Tibial nerve (tissue), 4 donors: Measurements from ENCODE around the gene KLHL17. TPM values are rescaled to one million over a fixed set of nuclear protein-coding genes. Genes with fewer than 3 reads are reported as not detected.
A peak's percentile ranks its signal among the peaks of the same experiment; 100 is the strongest.

Experiments used
- DNase-seq, 2 donors: peaks; one replicate each; pipeline ENCODE4 v3.0.0-alpha.2; 2019; ENCODE audit warnings: low spot score in 2 of 2
- H3K27ac ChIP-seq, 4 donors: fragments of 200-600 bp; sonication (generic) in 3 of 4; one replicate each; pipeline ENCODE4 v1.5.1; 2017 to 2019; ENCODE audit warnings: mild to moderate bottlenecking in 1 of 4
- H3K27me3 ChIP-seq, 2 donors: fragments of 200-600 bp; sonication (generic) in 1 of 2; one replicate each; pipeline versions ENCODE4 v1.5.1 to v1.6.0; 2017 to 2019
- H3K36me3 ChIP-seq, 3 donors: fragments of 200-600 bp; sonication (generic); one replicate each; pipeline ENCODE4 v1.5.1; 2018 to 2019
- H3K4me1 ChIP-seq, 4 donors: fragments of 200-600 bp; sonication (generic) in 3 of 4; one replicate each; pipeline ENCODE4 v1.5.1; 2017 to 2019
- H3K4me3 ChIP-seq, 4 donors: fragments of 200-600 bp; sonication (generic) in 3 of 4; one replicate each; pipeline ENCODE4 v1.5.1; 2017 to 2019; ENCODE audit warnings: mild to moderate bottlenecking in 1 of 4, moderate library complexity in 1 of 4
- H3K9me3 ChIP-seq, 4 donors: fragments of 200-600 bp; sonication (generic) in 3 of 4; one replicate each; pipeline ENCODE4 v1.5.1; 2017 to 2019
- CTCF ChIP-seq, 5 experiments: fragments of 200-600 bp in 3 of 5; fragments of 450-650 bp in 2 of 5; sonication (generic) in 3 of 5; IDR thresholded peaks; one replicate each; pipeline ENCODE4 v1.5.1; 2016 to 2019; ENCODE audit warnings: antibody characterized with exemption in 5 of 5, mild to moderate bottlenecking in 3 of 5, moderate library complexity in 2 of 5
- EP300 ChIP-seq, 2 donors: sonication (generic); formaldehyde crosslinking; IDR thresholded peaks; one replicate each; pipeline ENCODE4 v1.6.1; 2017; ENCODE audit warnings: antibody characterized with exemption in 2 of 2, mild to moderate bottlenecking in 1 of 2
- POLR2A ChIP-seq, 2 donors: fragments of 450-650 bp; IDR thresholded peaks; one replicate each; pipeline ENCODE4 v1.6.1; 2017; ENCODE audit warnings: antibody characterized with exemption in 2 of 2, mild to moderate bottlenecking in 2 of 2, moderate library complexity in 2 of 2
- WGBS, 2 donors: methylation state at CpG; one replicate each; pipeline ENCODE4 v1.1.5; 2018; 5-methylcytosine and 5-hydroxymethylcytosine counted together
- total RNA-seq, 4 donors: library from RNA; depleted of rRNA; stranded (reverse); fragments of >200 nt; gene quantifications; one replicate each; pipeline ENCODE4 v1.1.0, GENCODE V29; 2016

The KLHL17 gene
- total RNA-seq, 4 donors from 2014 or later: 4.2 to 19.2 (median 11.9) TPM

- TF ChIP-seq EP300 (IDR thresholded peaks at IDR 0.05) (peak; percentile 46 to 82), POLR2A (IDR thresholded peaks at IDR 0.05) (peak in 1 of 2 donors; percentile 42), CTCF (IDR thresholded peaks at IDR 0.05) (peak in 1 of 5 experiments; percentile 33)
- Histone ChIP-seq H3K27me3 (no peaks in the 10 kb centered on the region), H3K4me3 (peak within 1 kb of the TSS; percentile 90 to 100 (median 97)), H3K9me3 (no peaks in the 10 kb centered on the region), H3K36me3 (peaks cover 0 to 51% (median 8%) of the 10 kb centered on the region in 3 donors), H3K27ac (peak within 1 kb of the TSS; percentile 13 to 84 (median 53)), H3K4me1 (peaks cover 8 to 48% (median 24%) of the 10 kb centered on the region in 4 donors)
- peak; percentile 91 to 93 for DNase-seq
- WGBS, 2 donors: 0 to 4% methylated on average over 6 to 86 of the region's 101 CpGs
Measured at GRCh38 chr1:958823-959730, 1.3 kb upstream of the KLHL17 start, which contains the start of gene NOC2L. NOC2L (minus strand) TSS chr1:959256; CDS start chr1:959240, 16 bp downstream.

GRCh38 chr1:959731-960362 lies 537 bp upstream of the KLHL17 start:
- DNase-seq: no peak
- Histone ChIP-seq H3K27ac (peak overlapping the region in 1 of 4 donors; percentile 64), H3K9me3 (no peaks in the 10 kb centered on the region), H3K4me3 (peak overlapping the region; percentile 48 to 100 (median 94)), H3K27me3 (no peaks in the 10 kb centered on the region), H3K4me1 (peaks cover 8 to 48% (median 24%) of the 10 kb centered on the region in 4 donors), H3K36me3 (peaks cover 0 to 47% (median under 1%) of the 10 kb centered on the region in 3 donors)
- 9 to 12% methylated on average over 16 to 20 of the region's 57 CpGs for WGBS, 2 donors
- TF ChIP-seq POLR2A (IDR thresholded peaks at IDR 0.05) (no peak), CTCF (IDR thresholded peaks at IDR 0.05) (no peak), EP300 (IDR thresholded peaks at IDR 0.05) (no peak)

GRCh38 chr1:961132-961669 lies 817 bp downstream of the KLHL17 start:
- no peak for DNase-seq
- Histone ChIP-seq H3K4me3 (peak overlapping the region; percentile 48 to 100 (median 94)), H3K36me3 (peaks cover 0 to 40% (median 0%) of the 10 kb centered on the region in 3 donors), H3K27me3 (peaks cover 0 to 5% of the 10 kb centered on the region in 2 donors), H3K9me3 (no peaks in the 10 kb centered on the region), H3K27ac (peak overlapping the region in 1 of 4 donors; percentile 64), H3K4me1 (peaks cover 8 to 52% (median 27%) of the 10 kb centered on the region in 4 donors)
- 45 to 60% methylated on average over 1 to 28 of the region's 56 CpGs for WGBS, 2 donors
- no peak for TF ChIP-seq CTCF (IDR thresholded peaks at IDR 0.05)
- TF ChIP-seq POLR2A (IDR thresholded peaks at IDR 0.05): no peak
- TF ChIP-seq EP300 (IDR thresholded peaks at IDR 0.05): no peak

GRCh38 chr1:962381-963300 lies 2.3 kb downstream of the KLHL17 start:
- no peak for TF ChIP-seq POLR2A (IDR thresholded peaks at IDR 0.05)
- no peak for TF ChIP-seq EP300 (IDR thresholded peaks at IDR 0.05)
- TF ChIP-seq CTCF (IDR thresholded peaks at IDR 0.05): no peak
- no peak for DNase-seq
- no peak overlapping the region for H3K27ac ChIP-seq
- peaks cover 0 to 30% (median 0%) of the 10 kb centered on the region in 3 donors for H3K36me3 ChIP-seq
- H3K4me3 ChIP-seq: no peak overlapping the region
- peaks cover 1 to 50% (median 32%) of the 10 kb centered on the region in 4 donors for H3K4me1 ChIP-seq
- H3K27me3 ChIP-seq: peaks cover 0 to 15% of the 10 kb centered on the region in 2 donors
- WGBS, 2 donors: 90 to 92% methylated on average over 44 to 57 of the region's 57 CpGs
- no peaks in the 10 kb centered on the region for H3K9me3 ChIP-seq
